Lung (tissue), 12 donors: ENCODE measurements around the gene ANO1. TPM values are rescaled to one million over a fixed set of nuclear protein-coding genes. Genes with fewer than 3 reads are reported as not detected.
A peak's percentile ranks its signal among the peaks of the same experiment; 100 is the strongest.

ENCODE experiments used
- ATAC-seq: fragments of 200-7000 bp; cut with Tn5 transposase; one replicate; pipeline ENCODE4 v1.9.1; 2020; ENCODE audit warnings: moderate number of reproducible peaks; ENCODE audit not compliant: insufficient read depth, low FRiP score
- DNase-seq, 3 donors: peaks; one replicate each; pipeline ENCODE4 v3.0.0-alpha.2; 2013 to 2017
- H3K27ac ChIP-seq, 2 donors: one replicate each; pipeline ENCODE4 v1.5.1; 2013; ENCODE audit warnings: mild to moderate bottlenecking in 2 of 2, moderate library complexity in 2 of 2, control low read depth in 1 of 2, inconsistent platforms in 1 of 2, low read depth in 1 of 2, low read length in 1 of 2
- H3K27me3 ChIP-seq, 3 donors: one replicate each; pipeline ENCODE4 v1.5.1; 2013; ENCODE audit warnings: low read length in 2 of 3; ENCODE audit not compliant: control insufficient read depth in 3 of 3, insufficient read depth in 3 of 3
- H3K36me3 ChIP-seq, 4 donors: one replicate each; pipeline ENCODE4 v1.5.1; 2013; ENCODE audit warnings: low read length in 4 of 4, mild to moderate bottlenecking in 1 of 4, moderate library complexity in 1 of 4; ENCODE audit not compliant: control insufficient read depth in 4 of 4, insufficient read depth in 4 of 4
- H3K4me1 ChIP-seq, 5 donors: one replicate each; pipeline ENCODE4 v1.5.1; 2013; ENCODE audit warnings: low read length in 5 of 5, mild to moderate bottlenecking in 2 of 5, moderate library complexity in 1 of 5; ENCODE audit not compliant: control insufficient read depth in 5 of 5, insufficient read depth in 5 of 5
- H3K4me3 ChIP-seq: one replicate; pipeline ENCODE4 v1.5.1; 2013; ENCODE audit warnings: mild to moderate bottlenecking, control low read depth, moderate library complexity
- H3K9ac ChIP-seq, 2 donors: one replicate each; pipeline ENCODE4 v1.5.1; 2013; ENCODE audit warnings: low read length in 2 of 2, control low read depth in 1 of 2; ENCODE audit not compliant: insufficient read depth in 1 of 2
- H3K9me3 ChIP-seq, 4 donors: one replicate each; pipeline ENCODE4 v1.5.1; 2013; ENCODE audit warnings: low read length in 3 of 4, mild to moderate bottlenecking in 1 of 4, moderate library complexity in 1 of 4; ENCODE audit not compliant: control insufficient read depth in 4 of 4, insufficient read depth in 3 of 4
- WGBS, 2 donors: extraction: QIAGEN DNeasy Blood & Tissue Kit; methylation state at CpG; one replicate each; pipeline ENCODE4 v1.1.7; 2013; 5-methylcytosine and 5-hydroxymethylcytosine counted together
- polyA plus RNA-seq, 2 donors: library from polyadenylated mRNA; stranded (reverse); fragments of 200-250 nt; gene quantifications; one replicate each; pipeline ENCODE4 v1.2.1, GENCODE V29; 2013
- total RNA-seq, 2 donors: library from RNA; depleted of rRNA in 1 of 2; stranded (reverse); fragments of >200 nt in 1 of 2; gene quantifications; one replicate each; pipeline ENCODE4 v1.2.1, GENCODE V29; 2014 to 2021
- TF ChIP-seq, protein P1 (sequence below): IDR thresholded peaks from 2 replicates; pipeline ENCODE4 v1.5.1; 2012; ENCODE audit warnings: mild to moderate bottlenecking; ENCODE audit errors: control extremely low read depth, extremely low read depth
- donor health status: control.
- donor health status: control.
- donor health status: Bipolar disorder and iron deficiency.
- donor health status: healthy.
- donor health status: DM: yes; HTN: yes; CAD: no.

ANO1 gene
- total and polyA plus RNA-seq, 4 donors = 1.2 to 10.8 (median 5.5) TPM

DNA sequence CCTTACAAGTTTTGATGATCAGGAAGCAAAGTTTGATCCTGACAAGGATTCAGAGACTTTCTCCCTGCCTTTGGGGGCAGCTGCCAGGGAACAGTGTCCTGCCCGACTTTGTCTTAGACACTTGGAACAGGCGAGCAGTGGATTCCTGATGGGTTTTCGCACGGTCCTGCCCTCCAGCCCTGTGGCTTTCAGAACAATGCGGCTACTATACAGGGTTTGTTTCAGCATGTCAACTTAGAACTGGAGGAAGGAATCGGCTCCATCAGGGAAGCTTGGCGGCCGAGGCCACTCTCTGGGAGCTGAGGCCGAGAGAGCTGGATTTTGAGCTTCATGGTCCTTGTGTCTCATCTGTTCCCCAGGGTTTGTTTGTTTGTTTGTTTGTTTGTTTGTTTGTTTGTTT, 11.5 kb downstream of the ANO1 start:
- Histone ChIP-seq H3K36me3 (no peaks in the 10 kb centered on the region), H3K4me1 (peaks cover 0 to 10% (median 5%) of the 10 kb centered on the region in 5 donors), H3K4me3 (no peak overlapping the region), H3K9me3 (peaks cover 0 to 9% (median 0%) of the 10 kb centered on the region in 4 donors), H3K9ac (no peak overlapping the region), H3K27ac (no peak overlapping the region), H3K27me3 (no peaks in the 10 kb centered on the region)
- no peak for ATAC-seq
- no peak for DNase-seq
- 79% methylated on average over 9 of the region's 9 CpGs for WGBS, 2 donors
- TF ChIP-seq, protein P1, sequence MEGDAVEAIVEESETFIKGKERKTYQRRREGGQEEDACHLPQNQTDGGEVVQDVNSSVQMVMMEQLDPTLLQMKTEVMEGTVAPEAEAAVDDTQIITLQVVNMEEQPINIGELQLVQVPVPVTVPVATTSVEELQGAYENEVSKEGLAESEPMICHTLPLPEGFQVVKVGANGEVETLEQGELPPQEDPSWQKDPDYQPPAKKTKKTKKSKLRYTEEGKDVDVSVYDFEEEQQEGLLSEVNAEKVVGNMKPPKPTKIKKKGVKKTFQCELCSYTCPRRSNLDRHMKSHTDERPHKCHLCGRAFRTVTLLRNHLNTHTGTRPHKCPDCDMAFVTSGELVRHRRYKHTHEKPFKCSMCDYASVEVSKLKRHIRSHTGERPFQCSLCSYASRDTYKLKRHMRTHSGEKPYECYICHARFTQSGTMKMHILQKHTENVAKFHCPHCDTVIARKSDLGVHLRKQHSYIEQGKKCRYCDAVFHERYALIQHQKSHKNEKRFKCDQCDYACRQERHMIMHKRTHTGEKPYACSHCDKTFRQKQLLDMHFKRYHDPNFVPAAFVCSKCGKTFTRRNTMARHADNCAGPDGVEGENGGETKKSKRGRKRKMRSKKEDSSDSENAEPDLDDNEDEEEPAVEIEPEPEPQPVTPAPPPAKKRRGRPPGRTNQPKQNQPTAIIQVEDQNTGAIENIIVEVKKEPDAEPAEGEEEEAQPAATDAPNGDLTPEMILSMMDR = no peak

DNA sequence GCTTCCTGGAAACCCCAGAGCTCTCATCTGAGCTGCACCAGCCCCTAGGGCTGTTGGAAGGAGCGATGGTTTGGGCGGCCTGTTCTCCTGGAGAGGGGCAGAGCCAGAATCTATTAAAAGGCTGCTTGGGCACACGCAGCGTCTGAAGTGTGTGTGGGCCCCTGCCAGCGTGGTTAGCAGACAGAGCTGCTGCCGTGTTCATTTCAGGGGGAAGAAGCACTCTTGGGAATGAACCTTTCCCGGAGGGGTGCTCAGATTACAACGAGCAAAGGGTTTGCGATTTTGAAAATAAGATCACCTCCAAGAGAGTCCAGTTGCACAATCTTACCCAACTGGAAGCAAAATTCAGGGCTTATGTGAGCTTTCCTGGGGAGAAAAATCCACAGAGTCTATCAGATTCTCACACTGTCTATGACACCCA, 12.9 kb downstream of the ANO1 start:
- H3K27ac ChIP-seq = no peak overlapping the region
- H3K36me3 ChIP-seq = no peaks in the 10 kb centered on the region
- 44 to 60% methylated on average over 9 of the region's 9 CpGs for WGBS, 2 donors
- H3K9me3 ChIP-seq = peaks cover 0 to 9% (median 0%) of the 10 kb centered on the region in 4 donors
- no peaks in the 10 kb centered on the region for H3K27me3 ChIP-seq
- peaks cover 0 to 10% (median 5%) of the 10 kb centered on the region in 5 donors for H3K4me1 ChIP-seq
- no peak overlapping the region for H3K4me3 ChIP-seq
- ATAC-seq = no peak
- TF ChIP-seq, protein P1 = no peak
- peak; percentile 41 to 64 (median 46) for DNase-seq
- peak overlapping the region in 1 of 2 donors; percentile 49 for H3K9ac ChIP-seq

DNA sequence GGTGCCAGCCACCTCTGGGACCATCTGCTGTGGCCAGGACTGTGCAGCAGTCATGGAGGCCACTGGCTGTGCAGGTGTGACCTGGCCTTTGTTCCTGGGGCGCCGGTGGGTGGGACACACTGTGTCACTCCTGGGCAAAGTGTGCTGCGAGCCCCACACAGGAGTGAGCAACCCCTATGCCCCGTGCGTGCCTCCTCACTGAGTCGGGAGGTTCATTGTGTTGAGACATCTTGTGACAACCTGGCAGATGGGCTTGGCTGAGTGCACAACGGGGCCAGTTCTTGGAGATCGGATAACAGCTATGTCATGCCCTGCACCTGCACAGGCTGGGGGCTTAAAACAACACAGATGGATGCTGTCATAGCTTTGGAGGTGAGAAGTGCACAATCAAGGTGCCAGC, 13.5 kb downstream of the ANO1 start:
- DNase-seq (no peak), ATAC-seq (no peak)
- H3K4me3 ChIP-seq = no peak overlapping the region
- TF ChIP-seq, protein P1 = no peak
- H3K27ac ChIP-seq = no peak overlapping the region
- WGBS, 2 donors = 90% methylated on average over 8 of the region's 8 CpGs
- H3K36me3 ChIP-seq = no peaks in the 10 kb centered on the region
- H3K4me1 ChIP-seq = peaks cover 0 to 10% (median 5%) of the 10 kb centered on the region in 5 donors
- peaks cover 0 to 9% (median 0%) of the 10 kb centered on the region in 4 donors for H3K9me3 ChIP-seq
- H3K27me3 ChIP-seq = no peaks in the 10 kb centered on the region
- no peak overlapping the region for H3K9ac ChIP-seq
